Measurements from ENCODE around the gene ZP1. TPM values are rescaled to one million over a fixed set of nuclear protein-coding genes. Genes with fewer than 3 reads are reported as not detected.
A peak's percentile ranks its signal among the peaks of the same experiment; 100 is the strongest.

ZP1 gene
- total and polyA plus RNA-seq, 2 of the 8 experiments (the other 6 are each of a cell fraction or from before 2014, with no cell fraction given), result not detected

DNA sequence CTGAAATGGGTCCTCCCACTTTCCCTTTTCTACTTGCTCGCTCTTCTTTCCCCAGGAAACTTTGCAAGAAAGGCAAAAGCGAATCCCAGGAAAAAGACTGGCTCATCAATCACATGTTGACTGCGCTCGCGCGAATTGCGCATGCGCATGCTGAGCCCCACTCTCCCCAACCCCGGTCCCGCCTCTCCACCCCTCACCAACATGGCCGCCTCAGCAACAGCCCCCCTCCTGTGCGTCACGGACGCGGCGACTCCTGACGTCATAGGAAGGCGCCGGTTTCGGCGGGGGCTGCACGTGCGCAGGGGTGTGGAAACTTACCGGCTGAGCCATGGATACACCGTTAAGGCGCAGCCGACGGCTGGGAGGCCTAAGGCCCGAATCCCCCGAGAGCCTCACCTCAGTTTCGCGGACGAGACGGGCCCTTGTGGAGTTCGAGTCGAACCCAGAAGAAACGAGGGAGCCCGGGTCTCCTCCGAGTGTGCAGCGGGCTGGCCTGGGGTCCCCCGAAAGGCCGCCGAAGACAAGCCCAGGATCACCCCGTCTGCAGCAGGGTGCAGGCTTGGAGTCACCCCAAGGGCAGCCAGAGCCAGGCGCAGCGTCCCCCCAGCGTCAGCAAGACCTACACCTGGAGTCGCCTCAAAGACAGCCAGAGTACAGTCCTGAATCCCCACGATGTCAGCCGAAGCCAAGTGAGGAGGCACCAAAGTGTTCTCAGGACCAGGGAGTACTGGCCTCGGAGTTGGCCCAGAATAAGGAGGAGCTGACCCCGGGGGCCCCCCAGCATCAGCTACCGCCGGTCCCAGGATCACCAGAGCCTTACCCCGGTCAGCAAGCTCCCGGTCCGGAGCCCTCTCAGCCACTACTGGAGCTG, 25.3 kb upstream of the ZP1 start, which contains the start of gene CCDC86 (continued):
- TF ChIP-seq EGR1 (IDR thresholded peaks at IDR 0.05; ENCODE audit: borderline replicate concordance, low read depth, low read length) (no peak), CEBPB (IDR thresholded peaks at IDR 0.05; ENCODE audit: low read depth, low read length) (no peak), CHD1 (IDR thresholded peaks at IDR 0.05; ENCODE audit: low read depth, low read length) (no peak), BCL11A (IDR thresholded peaks at IDR 0.05; ENCODE audit: low read depth in 2 of 2, low read length in 2 of 2) (no peak), TAF1 (IDR thresholded peaks at IDR 0.05; ENCODE audit: low read depth, low read length) (peak; percentile 87), EZH2 (IDR thresholded peaks at IDR 0.05; ENCODE audit: low read depth, low read length, severe bottlenecking) (no peak), TBP (IDR thresholded peaks at IDR 0.05; ENCODE audit: low read depth, low read length) (peak; percentile 71; the same call in 1 of the 2 replicates), RBBP5 (IDR thresholded peaks at IDR 0.05; ENCODE audit: borderline replicate concordance, low read depth, low read length) (peak; percentile 82; the same call in 1 of the 2 replicates), KDM1A (IDR thresholded peaks at IDR 0.05; ENCODE audit: borderline replicate concordance, low read length) (no peak), POLR2A (IDR thresholded peaks at IDR 0.05; ENCODE audit: control extremely low read depth in 1 of 2, low read depth in 2 of 2, low read length in 2 of 2) (peak in 1 of 2 experiments; percentile 67; a peak in 2 of 3 replicates), BRCA1 (IDR thresholded peaks at IDR 0.05; ENCODE audit: low read depth, low read length) (peak; percentile 59), GABPA (IDR thresholded peaks at IDR 0.05; ENCODE audit: borderline replicate concordance, insufficient read depth, low read length) (no peak), CTBP2 (IDR thresholded peaks at IDR 0.05; ENCODE audit: borderline replicate concordance, insufficient read depth, insufficient read length, low read length) (no peak), KDM4A (IDR thresholded peaks at IDR 0.05; ENCODE audit: low read depth, low read length, severe bottlenecking) (peak; percentile 100), GTF2F1 (IDR thresholded peaks at IDR 0.05; ENCODE audit: borderline replicate concordance, low read depth, low read length) (0 out of 2 replicates have a peak, but pooled peaks have one; percentile 46), RFX5 (IDR thresholded peaks at IDR 0.05; ENCODE audit: borderline replicate concordance, low read depth, low read length) (no peak), EP300 (IDR thresholded peaks at IDR 0.05; ENCODE audit: borderline replicate concordance in 1 of 2, low read depth in 2 of 2, low read length in 2 of 2) (peak in 1 of 2 experiments; percentile 76; a peak in 1 of 3 replicates)
- TF ChIP-seq, protein P1, sequence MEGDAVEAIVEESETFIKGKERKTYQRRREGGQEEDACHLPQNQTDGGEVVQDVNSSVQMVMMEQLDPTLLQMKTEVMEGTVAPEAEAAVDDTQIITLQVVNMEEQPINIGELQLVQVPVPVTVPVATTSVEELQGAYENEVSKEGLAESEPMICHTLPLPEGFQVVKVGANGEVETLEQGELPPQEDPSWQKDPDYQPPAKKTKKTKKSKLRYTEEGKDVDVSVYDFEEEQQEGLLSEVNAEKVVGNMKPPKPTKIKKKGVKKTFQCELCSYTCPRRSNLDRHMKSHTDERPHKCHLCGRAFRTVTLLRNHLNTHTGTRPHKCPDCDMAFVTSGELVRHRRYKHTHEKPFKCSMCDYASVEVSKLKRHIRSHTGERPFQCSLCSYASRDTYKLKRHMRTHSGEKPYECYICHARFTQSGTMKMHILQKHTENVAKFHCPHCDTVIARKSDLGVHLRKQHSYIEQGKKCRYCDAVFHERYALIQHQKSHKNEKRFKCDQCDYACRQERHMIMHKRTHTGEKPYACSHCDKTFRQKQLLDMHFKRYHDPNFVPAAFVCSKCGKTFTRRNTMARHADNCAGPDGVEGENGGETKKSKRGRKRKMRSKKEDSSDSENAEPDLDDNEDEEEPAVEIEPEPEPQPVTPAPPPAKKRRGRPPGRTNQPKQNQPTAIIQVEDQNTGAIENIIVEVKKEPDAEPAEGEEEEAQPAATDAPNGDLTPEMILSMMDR (IDR thresholded peaks at IDR 0.05; ENCODE audit: control extremely low read depth in 1 of 3, insufficient read depth in 1 of 3, low read depth in 1 of 3, low read length in 3 of 3), result no peak
- TF ChIP-seq, protein P2, sequence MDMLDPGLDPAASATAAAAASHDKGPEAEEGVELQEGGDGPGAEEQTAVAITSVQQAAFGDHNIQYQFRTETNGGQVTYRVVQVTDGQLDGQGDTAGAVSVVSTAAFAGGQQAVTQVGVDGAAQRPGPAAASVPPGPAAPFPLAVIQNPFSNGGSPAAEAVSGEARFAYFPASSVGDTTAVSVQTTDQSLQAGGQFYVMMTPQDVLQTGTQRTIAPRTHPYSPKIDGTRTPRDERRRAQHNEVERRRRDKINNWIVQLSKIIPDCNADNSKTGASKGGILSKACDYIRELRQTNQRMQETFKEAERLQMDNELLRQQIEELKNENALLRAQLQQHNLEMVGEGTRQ (IDR thresholded peaks at IDR 0.05; ENCODE audit: low read length), result peak; percentile 63
